ENCODE measurements around the gene MOB2.

MOB2 gene

GRCh38 chr11:1493650-1494244 lies 7.2 kb upstream of the MOB2 start:
- no peak for DNase-seq (ENCODE audit: low read depth)
- TF ChIP-seq CTCF (conservative IDR thresholded peaks at IDR 0.05; ENCODE audit: low read depth, low read length), result no peak
- H3K4me3 ChIP-seq (ENCODE audit: low read depth, low read length), result no peak overlapping the region

GRCh38 chr11:1491379-1491778 lies 4.8 kb upstream of the MOB2 start:
- DNase-seq (ENCODE audit: low read depth), result no peak
- H3K4me3 ChIP-seq (ENCODE audit: low read depth, low read length), result no peak overlapping the region
- no peak for TF ChIP-seq CTCF (conservative IDR thresholded peaks at IDR 0.05; ENCODE audit: low read depth, low read length)

GRCh38 chr11:1490651-1491050 lies 4.1 kb upstream of the MOB2 start:
- TF ChIP-seq CTCF (conservative IDR thresholded peaks at IDR 0.05; ENCODE audit: low read depth, low read length), result no peak

GRCh38 chr11:1488575-1489180 lies 2.1 kb upstream of the MOB2 start:
- no peak for DNase-seq (ENCODE audit: low read depth)
- no peak for TF ChIP-seq CTCF (conservative IDR thresholded peaks at IDR 0.05; ENCODE audit: low read depth, low read length)
- no peak overlapping the region for H3K4me3 ChIP-seq (ENCODE audit: low read depth, low read length)

More at GRCh38 chr11:1490651-1491050, 4.1 kb upstream of the MOB2 start:
- H3K4me3 ChIP-seq (ENCODE audit: low read depth, low read length), result no peak overlapping the region
- DNase-seq (ENCODE audit: low read depth), result no peak

GRCh38 chr11:1487851-1488574 lies 1.4 kb upstream of the MOB2 start:
- TF ChIP-seq CTCF (conservative IDR thresholded peaks at IDR 0.05; ENCODE audit: low read depth, low read length), result no peak
- no peak overlapping the region for H3K4me3 ChIP-seq (ENCODE audit: low read depth, low read length)
- DNase-seq (ENCODE audit: low read depth), result no peak

GRCh38 chr11:1487091-1487850 lies 692 bp upstream of the MOB2 start:
- H3K4me3 ChIP-seq (ENCODE audit: low read depth, low read length), result no peak overlapping the region
- no peak for DNase-seq (ENCODE audit: low read depth)
- TF ChIP-seq CTCF (conservative IDR thresholded peaks at IDR 0.05; ENCODE audit: low read depth, low read length), result no peak
